ENCODE data around the gene MRTO4.
A peak's percentile ranks its signal among the peaks of the same experiment; 100 is the strongest.

The MRTO4 gene

GRCh38 chr1:19251305-19252196, at the start of gene MRTO4, which contains the start of gene EMC1:
MRTO4 (plus strand) TSS chr1:19251805; CDS start chr1:19251836, 31 bp downstream.
EMC1 (minus strand) TSS chr1:19251524; CDS start chr1:19251509, 15 bp downstream.
- ATAC-seq: peak; percentile 94
- peaks cover 46% of the 10 kb centered on the region for H3K4me1 Mint-ChIP-seq
- peak within 1 kb of the TSS; percentile 99 for H3K27ac Mint-ChIP-seq
- no peaks in the 10 kb centered on the region for H3K27me3 Mint-ChIP-seq
- no peaks in the 10 kb centered on the region for H3K9me3 Mint-ChIP-seq
- peak within 1 kb of the TSS; percentile 100 for H3K4me3 Mint-ChIP-seq
- H3K36me3 Mint-ChIP-seq (ENCODE audit: low read depth): peaks cover 36% of the 10 kb centered on the region
- DNase-seq: peak; percentile 95

GRCh38 chr1:19202396-19202795, 49.2 kb upstream of the MRTO4 start:
- no peaks in the 10 kb centered on the region for H3K9me3 Mint-ChIP-seq
- peaks cover 57% of the 10 kb centered on the region for H3K4me1 Mint-ChIP-seq
- no peak for DNase-seq
- no peaks in the 10 kb centered on the region for H3K27me3 Mint-ChIP-seq
- peak overlapping the region; percentile 25 for H3K27ac Mint-ChIP-seq
- peaks cover 47% of the 10 kb centered on the region for H3K36me3 Mint-ChIP-seq (ENCODE audit: low read depth)
- no peak for ATAC-seq
- H3K4me3 Mint-ChIP-seq: no peak overlapping the region

GRCh38 chr1:19203440-19203839, 48.2 kb upstream of the MRTO4 start:
- peaks cover 38% of the 10 kb centered on the region for H3K36me3 Mint-ChIP-seq (ENCODE audit: low read depth)
- H3K4me3 Mint-ChIP-seq: no peak overlapping the region
- H3K4me1 Mint-ChIP-seq: peaks cover 66% of the 10 kb centered on the region
- peak overlapping the region; percentile 39 for H3K27ac Mint-ChIP-seq
- no peaks in the 10 kb centered on the region for H3K9me3 Mint-ChIP-seq
- DNase-seq: no peak
- H3K27me3 Mint-ChIP-seq: no peaks in the 10 kb centered on the region
- peak; percentile 41 for ATAC-seq

GRCh38 chr1:19204446-19205266, 46.9 kb upstream of the MRTO4 start:
- H3K9me3 Mint-ChIP-seq: no peaks in the 10 kb centered on the region
- DNase-seq (no peak), ATAC-seq (no peak)
- H3K27ac Mint-ChIP-seq: peak overlapping the region; percentile 71
- H3K4me3 Mint-ChIP-seq: peak overlapping the region; percentile 58
- peaks cover 38% of the 10 kb centered on the region for H3K36me3 Mint-ChIP-seq (ENCODE audit: low read depth)
- peaks cover 77% of the 10 kb centered on the region for H3K4me1 Mint-ChIP-seq
- no peaks in the 10 kb centered on the region for H3K27me3 Mint-ChIP-seq

- Mint-ChIP-seq H3K4me3 (peak overlapping the region; percentile 58), H3K27ac (peak overlapping the region; percentile 71), H3K9me3 (no peaks in the 10 kb centered on the region), H3K36me3 (ENCODE audit: low read depth) (peaks cover 35% of the 10 kb centered on the region), H3K4me1 (peaks cover 81% of the 10 kb centered on the region), H3K27me3 (peaks cover 2% of the 10 kb centered on the region)
- DNase-seq (no peak), ATAC-seq (no peak)
Observed at GRCh38 chr1:19205403-19205802, 46.2 kb upstream of the MRTO4 start.

GRCh38 chr1:19205845-19206244, 45.8 kb upstream of the MRTO4 start:
- ATAC-seq (no peak), DNase-seq (no peak)
- H3K4me3 Mint-ChIP-seq: peak overlapping the region; percentile 58
- H3K9me3 Mint-ChIP-seq: no peaks in the 10 kb centered on the region
- H3K36me3 Mint-ChIP-seq (ENCODE audit: low read depth): peaks cover 38% of the 10 kb centered on the region
- H3K27me3 Mint-ChIP-seq: peaks cover 2% of the 10 kb centered on the region
- peaks cover 81% of the 10 kb centered on the region for H3K4me1 Mint-ChIP-seq
- peak overlapping the region; percentile 71 for H3K27ac Mint-ChIP-seq

GRCh38 chr1:19206947-19207346, 44.7 kb upstream of the MRTO4 start:
- Mint-ChIP-seq H3K4me1 (peaks cover 85% of the 10 kb centered on the region), H3K9me3 (no peaks in the 10 kb centered on the region), H3K36me3 (ENCODE audit: low read depth) (peaks cover 40% of the 10 kb centered on the region), H3K4me3 (peak overlapping the region; percentile 7), H3K27me3 (peaks cover 2% of the 10 kb centered on the region), H3K27ac (peak overlapping the region; percentile 21)
- ATAC-seq: no peak
- DNase-seq: no peak

GRCh38 chr1:19208710-19209438, 42.7 kb upstream of the MRTO4 start:
- peaks cover 2% of the 10 kb centered on the region for H3K27me3 Mint-ChIP-seq
- ATAC-seq: no peak
- peaks cover 49% of the 10 kb centered on the region for H3K36me3 Mint-ChIP-seq (ENCODE audit: low read depth)
- peak overlapping the region; percentile 94 for H3K4me3 Mint-ChIP-seq
- H3K9me3 Mint-ChIP-seq: no peaks in the 10 kb centered on the region
- peak overlapping the region; percentile 97 for H3K27ac Mint-ChIP-seq
- DNase-seq: no peak
- peaks cover 85% of the 10 kb centered on the region for H3K4me1 Mint-ChIP-seq

GRCh38 chr1:19209439-19209989, 42.1 kb upstream of the MRTO4 start:
- H3K27ac Mint-ChIP-seq: peak overlapping the region; percentile 97
- no peaks in the 10 kb centered on the region for H3K9me3 Mint-ChIP-seq
- H3K4me3 Mint-ChIP-seq: peak overlapping the region; percentile 94
- DNase-seq (peak; percentile 79), ATAC-seq (peak; percentile 84)
- peaks cover 81% of the 10 kb centered on the region for H3K4me1 Mint-ChIP-seq
- peaks cover 2% of the 10 kb centered on the region for H3K27me3 Mint-ChIP-seq
- peaks cover 54% of the 10 kb centered on the region for H3K36me3 Mint-ChIP-seq (ENCODE audit: low read depth)

GRCh38 chr1:19209990-19210771, 41.4 kb upstream of the MRTO4 start, which contains the start of gene UBR4:
UBR4 (minus strand) TSS chr1:19210266; CDS start chr1:19210248, 18 bp downstream.
- H3K36me3 Mint-ChIP-seq (ENCODE audit: low read depth): peaks cover 54% of the 10 kb centered on the region
- peaks cover 2% of the 10 kb centered on the region for H3K27me3 Mint-ChIP-seq
- DNase-seq: peak; percentile 99
- H3K4me3 Mint-ChIP-seq: peak within 1 kb of the TSS; percentile 94
- peak within 1 kb of the TSS; percentile 97 for H3K27ac Mint-ChIP-seq
- peak; percentile 88 for ATAC-seq
- H3K9me3 Mint-ChIP-seq: no peaks in the 10 kb centered on the region
- peaks cover 74% of the 10 kb centered on the region for H3K4me1 Mint-ChIP-seq

GRCh38 chr1:19210772-19211549, 40.6 kb upstream of the MRTO4 start:
- H3K4me3 Mint-ChIP-seq: peak overlapping the region; percentile 94
- DNase-seq (no peak), ATAC-seq (no peak)
- no peaks in the 10 kb centered on the region for H3K9me3 Mint-ChIP-seq
- peaks cover 2% of the 10 kb centered on the region for H3K27me3 Mint-ChIP-seq
- H3K4me1 Mint-ChIP-seq: peaks cover 68% of the 10 kb centered on the region
- H3K36me3 Mint-ChIP-seq (ENCODE audit: low read depth): peaks cover 54% of the 10 kb centered on the region
- H3K27ac Mint-ChIP-seq: peak overlapping the region; percentile 94

GRCh38 chr1:19212167-19212566, 39.4 kb upstream of the MRTO4 start:
- Mint-ChIP-seq H3K36me3 (ENCODE audit: low read depth) (peaks cover 54% of the 10 kb centered on the region), H3K27me3 (peaks cover 2% of the 10 kb centered on the region), H3K27ac (peak overlapping the region; percentile 45), H3K9me3 (no peaks in the 10 kb centered on the region), H3K4me3 (peak overlapping the region; percentile 94), H3K4me1 (peaks cover 58% of the 10 kb centered on the region)
- ATAC-seq (no peak), DNase-seq (no peak)
